GM21360 (cell line): ENCODE measurements around the gene TXNDC2.

Experiments used
- ATAC-seq: cut with Tn5 transposase; IDR thresholded peaks from one replicate; pipeline ENCODE4 v1.9.1; 2021; ENCODE audit warnings: mild to moderate bottlenecking, moderate library complexity; ENCODE audit not compliant: unreplicated experiment

Gene TXNDC2

GRCh38 chr18:9928646-9929259 lies 43.0 kb downstream of the TXNDC2 start:
- ATAC-seq: no peak

- ATAC-seq: no peak
These were observed 44.6 kb downstream of the TXNDC2 start for GRCh38 chr18:9930299-9930884.

- ATAC-seq: no peak
These were observed 45.4 kb downstream of the TXNDC2 start for GRCh38 chr18:9931146-9931545.

- ATAC-seq: no peak
These were observed 45.9 kb downstream of the TXNDC2 start for GRCh38 chr18:9931678-9932077.

GRCh38 chr18:9933865-9934264 lies 48.1 kb downstream of the TXNDC2 start:
- ATAC-seq: no peak

GRCh38 chr18:9934274-9934673 lies 48.5 kb downstream of the TXNDC2 start:
- no peak for ATAC-seq
